Measurements from ENCODE around the gene UNKL. TPM values are rescaled to one million over a fixed set of nuclear protein-coding genes. Genes with fewer than 3 reads are reported as not detected.

The UNKL gene
- total and polyA plus RNA-seq, 8 donors: 4.4 to 22.1 (median 10.2) TPM

DNA sequence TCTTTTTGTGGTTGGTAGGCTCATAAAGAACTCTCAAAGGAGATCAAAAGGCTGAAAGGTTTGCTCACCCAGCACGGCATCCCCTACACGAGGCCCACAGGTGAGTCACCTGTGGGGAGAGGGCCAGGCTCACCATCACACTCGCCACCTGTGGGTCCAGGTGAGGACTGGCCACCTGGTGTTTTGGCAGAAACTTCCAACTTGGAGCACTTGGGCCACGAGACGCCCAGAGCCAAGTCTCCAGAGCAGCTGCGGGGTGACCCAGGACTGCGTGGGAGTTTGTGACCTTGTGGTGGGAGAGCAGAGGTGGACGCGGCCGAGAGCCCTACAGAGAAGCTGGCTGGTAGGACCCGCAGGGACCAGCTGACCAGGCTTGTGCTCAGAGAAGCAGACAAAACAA lies 51.7 kb downstream of the UNKL start:
- intact Hi-C loops (cut with DNase I): no loop called here
- WGBS, 2 donors: 45 to 51% methylated on average over 11 of the region's 11 CpGs
- DNase-seq: peak in 3 of 6 donors; percentile 26 to 59 (median 34)
- Histone ChIP-seq H3K27me3 (no peaks in the 10 kb centered on the region), H3K36me3 (peaks cover 0 to 30% (median 7%) of the 10 kb centered on the region in 3 donors), H3K4me1 (no peaks in the 10 kb centered on the region), H3K27ac (no peak overlapping the region), H3K4me3 (no peak overlapping the region), H3K9me3 (no peaks in the 10 kb centered on the region)
- TF ChIP-seq, protein P1, sequence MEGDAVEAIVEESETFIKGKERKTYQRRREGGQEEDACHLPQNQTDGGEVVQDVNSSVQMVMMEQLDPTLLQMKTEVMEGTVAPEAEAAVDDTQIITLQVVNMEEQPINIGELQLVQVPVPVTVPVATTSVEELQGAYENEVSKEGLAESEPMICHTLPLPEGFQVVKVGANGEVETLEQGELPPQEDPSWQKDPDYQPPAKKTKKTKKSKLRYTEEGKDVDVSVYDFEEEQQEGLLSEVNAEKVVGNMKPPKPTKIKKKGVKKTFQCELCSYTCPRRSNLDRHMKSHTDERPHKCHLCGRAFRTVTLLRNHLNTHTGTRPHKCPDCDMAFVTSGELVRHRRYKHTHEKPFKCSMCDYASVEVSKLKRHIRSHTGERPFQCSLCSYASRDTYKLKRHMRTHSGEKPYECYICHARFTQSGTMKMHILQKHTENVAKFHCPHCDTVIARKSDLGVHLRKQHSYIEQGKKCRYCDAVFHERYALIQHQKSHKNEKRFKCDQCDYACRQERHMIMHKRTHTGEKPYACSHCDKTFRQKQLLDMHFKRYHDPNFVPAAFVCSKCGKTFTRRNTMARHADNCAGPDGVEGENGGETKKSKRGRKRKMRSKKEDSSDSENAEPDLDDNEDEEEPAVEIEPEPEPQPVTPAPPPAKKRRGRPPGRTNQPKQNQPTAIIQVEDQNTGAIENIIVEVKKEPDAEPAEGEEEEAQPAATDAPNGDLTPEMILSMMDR (IDR thresholded peaks at IDR 0.05): no peak
- ATAC-seq: peak in 2 of 4 donors; percentile 13 to 21
- FAIRE-seq: no peak

DNA sequence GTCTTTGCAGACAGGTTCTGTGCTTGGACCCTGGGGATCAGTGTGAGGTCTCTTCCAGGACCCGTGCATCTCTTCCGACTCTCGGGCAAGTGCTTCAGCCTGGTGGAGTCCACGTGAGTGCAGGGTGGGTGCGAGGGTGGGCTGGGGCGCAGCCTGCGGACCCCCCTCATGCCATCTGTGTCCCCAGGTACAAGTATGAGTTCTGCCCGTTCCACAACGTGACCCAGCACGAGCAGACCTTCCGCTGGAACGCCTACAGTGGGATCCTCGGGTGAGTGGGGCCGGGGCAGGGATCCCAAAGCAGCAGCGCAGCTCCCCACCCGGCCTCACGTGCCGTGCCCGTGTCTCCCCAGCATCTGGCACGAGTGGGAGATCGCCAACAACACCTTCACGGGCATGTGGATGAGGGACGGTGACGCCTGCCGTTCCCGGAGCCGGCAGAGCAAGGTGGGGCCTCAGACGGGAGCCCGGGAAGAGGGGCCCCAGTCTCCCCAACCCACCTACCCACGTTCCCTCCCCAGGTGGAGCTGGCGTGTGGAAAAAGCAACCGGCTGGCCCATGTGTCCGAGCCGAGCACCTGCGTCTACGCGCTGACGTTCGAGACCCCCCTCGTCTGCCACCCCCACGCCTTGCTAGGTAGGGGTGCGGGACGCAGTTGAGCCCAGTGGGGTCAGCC lies 52.7 kb downstream of the UNKL start:
- Histone ChIP-seq H3K4me1 (no peaks in the 10 kb centered on the region), H3K36me3 (peaks cover 0 to 30% (median 7%) of the 10 kb centered on the region in 3 donors), H3K4me3 (no peak overlapping the region), H3K9me3 (no peaks in the 10 kb centered on the region), H3K27me3 (no peaks in the 10 kb centered on the region), H3K27ac (no peak overlapping the region)
- FAIRE-seq: no peak
- no peak for DNase-seq
- 92 to 94% methylated on average over 43 of the region's 43 CpGs for WGBS, 2 donors
- TF ChIP-seq, protein P1 (IDR thresholded peaks at IDR 0.05): no peak
- ATAC-seq: no peak
- intact Hi-C loops (cut with DNase I): no loop called here

GRCh38 chr16:1357906-1358566 lies 56.5 kb downstream of the UNKL start:
- TF ChIP-seq, protein P1 (IDR thresholded peaks at IDR 0.05): no peak
- WGBS, 2 donors: 81 to 82% methylated on average over 19 of the region's 19 CpGs
- FAIRE-seq (no peak), DNase-seq (peak in 1 of 6 donors; percentile 8), ATAC-seq (peak in 2 of 4 donors; percentile 16 to 31)
- H3K36me3 ChIP-seq: peaks cover 0 to 5% (median under 1%) of the 10 kb centered on the region in 3 donors
- H3K4me3 ChIP-seq: no peak overlapping the region
- intact Hi-C loops (cut with DNase I): no loop called here
- H3K9me3 ChIP-seq: no peaks in the 10 kb centered on the region
- H3K27me3 ChIP-seq: no peaks in the 10 kb centered on the region
- H3K27ac ChIP-seq: no peak overlapping the region
- H3K4me1 ChIP-seq: peaks cover 0 to 2% (median 2%) of the 10 kb centered on the region in 3 donors

GRCh38 chr16:1356061-1356900 lies 58.2 kb downstream of the UNKL start:
- no peaks in the 10 kb centered on the region for H3K27me3 ChIP-seq
- no peaks in the 10 kb centered on the region for H3K36me3 ChIP-seq
- DNase-seq: peak in 2 of 6 donors; percentile 34 to 81
- intact Hi-C loops (cut with DNase I): no loop called here
- H3K9me3 ChIP-seq: no peaks in the 10 kb centered on the region
- no peak overlapping the region for H3K4me3 ChIP-seq
- no peak for FAIRE-seq
- no peak for ATAC-seq
- H3K27ac ChIP-seq: no peak overlapping the region
- TF ChIP-seq, protein P1 (IDR thresholded peaks at IDR 0.05): no peak
- WGBS, 2 donors: 52 to 59% methylated on average over 28 to 33 of the region's 33 CpGs
- H3K4me1 ChIP-seq: peaks cover 7 to 10% (median 7%) of the 10 kb centered on the region in 3 donors

All from pancreas (tissue), 10 donors.